HS-27A (cell line): ENCODE data around the gene CSNK1G1.

Experiments
- DNase-seq: peaks from one replicate; pipeline ENCODE4 v3.0.0-alpha.2; 2012; ENCODE audit warnings: low read depth, missing footprints

Gene CSNK1G1

GRCh38 chr15:64153480-64154367 lies 202.2 kb downstream of the CSNK1G1 start:
- DNase-seq = peak; percentile 57

- no peak for DNase-seq
Observed at GRCh38 chr15:64152507-64153387, 203.2 kb downstream of the CSNK1G1 start.

- no peak for DNase-seq
Observed at GRCh38 chr15:64151727-64152506, 204.1 kb downstream of the CSNK1G1 start, which contains the start of gene SNX22. SNX22 (plus strand) TSS chr15:64151731; CDS start chr15:64151776, 45 bp downstream.

GRCh38 chr15:64149893-64150578 lies 205.9 kb downstream of the CSNK1G1 start:
- DNase-seq = no peak

GRCh38 chr15:64149424-64149823 lies 206.5 kb downstream of the CSNK1G1 start:
- DNase-seq = no peak

GRCh38 chr15:64148581-64148980 lies 207.4 kb downstream of the CSNK1G1 start:
- no peak for DNase-seq

GRCh38 chr15:64148168-64148567 lies 207.8 kb downstream of the CSNK1G1 start:
- no peak for DNase-seq

GRCh38 chr15:64146885-64147681 lies 208.9 kb downstream of the CSNK1G1 start:
- no peak for DNase-seq

- no peak for DNase-seq
Observed at GRCh38 chr15:64146520-64146884, 209.5 kb downstream of the CSNK1G1 start.

- no peak for DNase-seq
Observed at GRCh38 chr15:64146041-64146440, 209.9 kb downstream of the CSNK1G1 start.

GRCh38 chr15:64144565-64145281 lies 211.2 kb downstream of the CSNK1G1 start:
- DNase-seq = no peak

GRCh38 chr15:64144192-64144564 lies 211.8 kb downstream of the CSNK1G1 start:
- DNase-seq = no peak

- no peak for DNase-seq
Observed at GRCh38 chr15:64143276-64143675, 212.7 kb downstream of the CSNK1G1 start.

GRCh38 chr15:64141798-64142512 lies 214.0 kb downstream of the CSNK1G1 start:
- no peak for DNase-seq

- no peak for DNase-seq
Observed at GRCh38 chr15:64138331-64138941, 217.5 kb downstream of the CSNK1G1 start.

GRCh38 chr15:64137226-64137833 lies 218.6 kb downstream of the CSNK1G1 start:
- DNase-seq = no peak

GRCh38 chr15:64136347-64136746 lies 219.6 kb downstream of the CSNK1G1 start:
- no peak for DNase-seq

GRCh38 chr15:64134345-64134829 lies 221.6 kb downstream of the CSNK1G1 start:
- no peak for DNase-seq
